D721Med (cell line): ENCODE results near the gene AUTS2.

ENCODE experiments used
- DNase-seq: peaks from one replicate; pipeline ENCODE4 v3.0.0; 2011; ENCODE audit warnings: low spot score; ENCODE audit not compliant: insufficient read length
- FAIRE-seq: peaks from 2 replicates; lab custom pipeline; 2011; peaks lifted over from hg19 to GRCh38; lab: Jason Lieb, UNC
- CTCF ChIP-seq: IDR thresholded peaks from 2 replicates; pipeline ENCODE4 v1.5.1; 2012; ENCODE audit warnings: mild to moderate bottlenecking, control low read depth; ENCODE audit not compliant: insufficient read depth; ENCODE audit errors: missing control alignments

Gene AUTS2

DNA sequence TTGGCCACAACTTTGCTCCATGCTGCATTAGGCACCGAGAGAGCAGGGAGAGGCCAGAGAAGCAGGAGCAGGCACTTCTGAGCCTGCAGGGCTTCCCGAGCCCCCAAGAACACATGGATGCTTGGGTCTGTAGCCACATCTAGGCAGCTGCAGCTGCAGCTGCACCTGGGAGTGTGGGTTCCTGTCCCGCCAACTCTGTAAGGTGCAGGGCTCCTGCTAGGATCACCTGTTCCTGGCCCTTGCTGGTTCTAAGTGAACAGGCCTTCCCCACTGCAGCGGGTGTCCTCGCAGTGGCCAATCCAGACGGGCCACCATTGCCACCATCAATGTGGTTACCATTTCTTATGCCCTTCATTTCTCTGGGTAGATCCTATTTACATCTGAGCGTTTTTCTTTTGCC is 330.3 kb downstream of the AUTS2 start:
- TF ChIP-seq CTCF = no peak
- no peak for DNase-seq
- no peak for FAIRE-seq

DNA sequence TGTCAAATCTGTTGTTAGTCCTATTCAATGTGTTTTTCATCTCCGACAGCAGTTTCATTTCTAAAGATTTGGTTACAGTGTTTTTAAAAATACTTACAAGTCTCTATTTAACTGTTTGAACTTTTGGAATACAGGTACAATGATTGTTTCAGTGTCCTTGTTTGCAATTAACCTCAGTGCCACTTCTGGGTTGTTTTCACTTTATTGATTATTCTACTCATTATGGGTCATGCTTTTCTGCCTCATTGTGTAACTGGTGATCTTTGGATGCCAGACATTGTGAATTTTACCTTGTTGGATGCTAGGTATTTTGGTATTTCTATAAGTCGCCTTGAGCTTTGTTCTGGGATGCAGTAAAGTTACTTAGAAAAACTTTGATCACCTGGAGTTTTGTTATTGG is 331.3 kb downstream of the AUTS2 start:
- FAIRE-seq (no peak), DNase-seq (no peak)
- no peak for TF ChIP-seq CTCF

GRCh38 chr7:69932034-69932628 is 333.9 kb downstream of the AUTS2 start:
- peak; percentile 88 for TF ChIP-seq CTCF
- no peak for DNase-seq
- FAIRE-seq = peak; percentile 38

DNA sequence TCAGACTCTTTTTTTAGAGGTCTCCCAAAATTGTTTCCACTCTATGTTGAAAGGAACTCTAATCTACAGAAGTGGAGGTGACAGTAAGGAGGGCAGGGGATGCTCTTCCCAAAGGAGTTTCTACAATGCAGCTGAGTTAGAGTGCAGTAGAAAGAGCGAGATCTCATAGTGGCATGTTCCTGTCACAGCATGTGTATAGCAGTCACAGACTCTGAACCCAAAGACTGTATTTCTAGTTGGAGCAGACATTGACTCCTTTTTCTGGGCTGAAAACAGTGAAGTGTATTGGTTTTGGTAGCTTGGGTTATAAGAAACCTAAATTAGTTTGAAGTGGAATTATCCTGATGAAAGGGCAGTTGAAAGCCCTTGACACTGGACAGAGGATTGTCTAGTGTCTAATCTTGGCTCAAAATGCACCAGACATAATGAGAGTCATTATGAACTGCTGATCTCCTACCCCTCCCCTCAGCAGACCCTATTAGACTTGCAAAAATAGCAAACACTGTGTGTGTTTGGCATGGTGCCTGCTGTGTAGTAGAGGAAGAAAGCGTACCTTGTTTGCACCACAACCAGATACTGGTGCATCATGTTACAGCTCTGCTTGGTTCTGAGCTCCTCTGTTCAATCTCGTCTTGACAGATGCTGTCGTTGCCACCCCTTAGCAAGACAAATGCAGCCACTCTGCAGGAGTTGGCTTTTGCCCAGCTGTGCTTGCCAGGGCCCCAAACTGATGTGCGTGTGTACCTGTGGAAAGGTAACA is 336.0 kb downstream of the AUTS2 start:
- no peak for DNase-seq
- no peak for TF ChIP-seq CTCF
- no peak for FAIRE-seq

DNA sequence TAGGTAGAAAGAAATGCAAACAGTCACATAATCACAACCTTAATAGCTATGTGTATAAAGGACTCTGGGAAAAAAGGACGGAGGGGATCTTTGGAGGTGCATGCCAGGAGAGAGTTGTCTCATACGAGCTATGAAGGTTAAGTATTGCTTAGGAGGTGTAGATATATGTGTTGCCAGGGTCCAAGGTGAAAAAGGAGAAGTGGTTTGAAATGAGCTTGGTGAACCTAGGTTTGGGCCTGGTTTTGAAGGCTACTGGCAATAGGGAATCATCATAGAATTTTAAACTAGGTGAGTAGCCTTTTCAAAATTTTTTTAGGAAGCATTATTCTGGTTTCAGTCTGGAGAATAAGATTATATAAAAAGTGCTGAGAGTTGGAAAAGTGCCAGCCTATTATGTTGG is 336.8 kb downstream of the AUTS2 start:
- no peak for TF ChIP-seq CTCF
- FAIRE-seq = no peak
- DNase-seq = no peak

- FAIRE-seq = peak; percentile 61
- no peak for TF ChIP-seq CTCF
- DNase-seq = peak; percentile 35
Observed at GRCh38 chr7:69937097-69937496, 338.8 kb downstream of the AUTS2 start.

DNA sequence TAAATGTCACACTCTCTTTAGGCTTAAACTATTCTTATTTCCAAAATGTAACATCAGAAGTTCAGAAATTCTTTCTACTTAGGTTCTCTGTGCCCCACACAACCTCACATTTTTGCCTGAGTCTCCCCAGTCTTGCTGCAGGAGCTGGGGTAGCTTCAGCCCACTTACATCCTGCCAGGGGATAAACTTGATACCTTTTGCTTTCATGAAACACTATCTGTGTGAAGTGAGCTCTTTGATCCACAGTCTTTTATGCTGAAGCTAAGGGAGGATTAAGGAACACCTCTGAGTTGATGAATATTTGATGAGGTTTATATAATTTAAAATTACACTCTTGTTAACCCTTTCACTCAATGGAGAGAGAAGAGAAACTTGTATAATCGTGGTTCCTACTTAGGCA is 341.0 kb downstream of the AUTS2 start:
- FAIRE-seq (no peak), DNase-seq (no peak)
- TF ChIP-seq CTCF = no peak
